HepG2 (cell line): ENCODE data around the gene STC2. TPM values are rescaled to one million over a fixed set of nuclear protein-coding genes. Genes with fewer than 3 reads are reported as not detected.

ENCODE experiments used
- ARNT ChIP-seq: fragments of 450-650 bp; IDR thresholded peaks from 2 replicates; pipeline ENCODE4 v1.6.1; 2017
- ATF7-NPFF ChIP-seq: sonication (generic); formaldehyde crosslinking; IDR thresholded peaks from 2 replicates; pipeline ENCODE4 v1.8.1; 2023; ENCODE audit warnings: mild to moderate bottlenecking, low read depth, missing genetic modification reagents, moderate library complexity
- BCL3 ChIP-seq: sonication (generic); formaldehyde crosslinking; IDR thresholded peaks from 2 replicates; pipeline ENCODE4 v1.5.1; 2020; ENCODE audit warnings: mild to moderate bottlenecking, missing genetic modification reagents, moderate library complexity
- CERS6 ChIP-seq: sonication (generic); formaldehyde crosslinking; IDR thresholded peaks from 2 replicates; pipeline ENCODE4 v1.5.0; 2020; ENCODE audit warnings: missing genetic modification reagents
- CHD2 ChIP-seq: IDR thresholded peaks from 2 replicates; pipeline ENCODE4 v1.6.1; 2011; ENCODE audit warnings: low read depth, low read length, improper control_type of control experiment
- DNMT1 ChIP-seq: sonication (generic); formaldehyde crosslinking; IDR thresholded peaks from 2 replicates; pipeline ENCODE4 v1.5.1; 2020; ENCODE audit warnings: mild to moderate bottlenecking, missing genetic modification reagents
- ETV6 ChIP-seq: sonication (generic); formaldehyde crosslinking; conservative IDR thresholded peaks from 2 replicates; pipeline ENCODE4 v1.4.0; 2020; ENCODE audit warnings: missing genetic modification reagents
- MIER3 ChIP-seq: IDR thresholded peaks from 2 replicates; pipeline ENCODE4 v1.6.1; 2016; ENCODE audit warnings: missing compliant biosample characterization, borderline replicate concordance
- MIXL1 ChIP-seq: IDR thresholded peaks from 2 replicates; pipeline ENCODE4 v1.6.1; 2016
- RBM22 ChIP-seq: fragments of 200-400 bp; formaldehyde crosslinking; optimal IDR thresholded peaks from 2 replicates; pipeline ENCODE3; 2017; ENCODE audit warnings: mild to moderate bottlenecking, low read length, moderate library complexity
- RCOR2 ChIP-seq: IDR thresholded peaks from 2 replicates; pipeline ENCODE4 v1.6.1; 2016; ENCODE audit warnings: missing biosample characterization, missing genetic modification reagents
- SMAD1 ChIP-seq: sonication (generic); formaldehyde crosslinking; IDR thresholded peaks from 2 replicates; pipeline ENCODE4 v1.4.0; 2020; ENCODE audit warnings: missing genetic modification reagents, low read depth, mild to moderate bottlenecking, borderline replicate concordance
- SSRP1 ChIP-seq: IDR thresholded peaks from 2 replicates; pipeline ENCODE4 v1.6.1; 2016; ENCODE audit warnings: control low read depth
- TBX2 ChIP-seq: sonication (generic); formaldehyde crosslinking; IDR thresholded peaks from 2 replicates; pipeline ENCODE4 v1.5.0; 2020; ENCODE audit warnings: missing genetic modification reagents, mild to moderate bottlenecking, borderline replicate concordance
- THAP7 ChIP-seq: sonication (generic); formaldehyde crosslinking; IDR thresholded peaks from 2 replicates; pipeline ENCODE4 v1.8.1; 2023; ENCODE audit warnings: mild to moderate bottlenecking, missing genetic modification reagents
- TRIM22 ChIP-seq: fragments of 450-650 bp; IDR thresholded peaks from 2 replicates; pipeline ENCODE4 v1.6.1; 2017
- WIZ ChIP-seq: sonication (generic); formaldehyde crosslinking; IDR thresholded peaks from 2 replicates; pipeline ENCODE4 v1.5.1; 2020; ENCODE audit warnings: mild to moderate bottlenecking, missing genetic modification reagents
- ZFP36L1 ChIP-seq: sonication (generic); formaldehyde crosslinking; IDR thresholded peaks from 2 replicates; pipeline ENCODE4 v1.8.0; 2022; ENCODE audit warnings: mild to moderate bottlenecking, missing genetic modification reagents, moderate library complexity
- ZFP41 ChIP-seq: sonication (generic); formaldehyde crosslinking; IDR thresholded peaks from 2 replicates; pipeline ENCODE4 v1.4.0; 2020; ENCODE audit warnings: mild to moderate bottlenecking, missing genetic modification reagents, borderline replicate concordance
- ZNF296 ChIP-seq: sonication (generic); formaldehyde crosslinking; conservative IDR thresholded peaks from 2 replicates; pipeline ENCODE4 v1.5.0; 2020; ENCODE audit warnings: mild to moderate bottlenecking, missing genetic modification reagents
- ZNF430 ChIP-seq: sonication (generic); formaldehyde crosslinking; IDR thresholded peaks from 2 replicates; pipeline ENCODE4 v1.9.0; 2021; ENCODE audit warnings: mild to moderate bottlenecking, missing genetic modification reagents
- ZNF549 ChIP-seq: sonication (generic); formaldehyde crosslinking; IDR thresholded peaks from 2 replicates; pipeline ENCODE4 v1.5.0; 2020; ENCODE audit warnings: missing genetic modification reagents
- ZNF558 ChIP-seq: sonication (generic); formaldehyde crosslinking; IDR thresholded peaks from 2 replicates; pipeline ENCODE4 v1.9.0; 2022; ENCODE audit warnings: mild to moderate bottlenecking, missing genetic modification reagents, borderline replicate concordance
- ZNF776 ChIP-seq: sonication (generic); formaldehyde crosslinking; IDR thresholded peaks from 2 replicates; pipeline ENCODE4 v1.4.0; 2020; ENCODE audit warnings: mild to moderate bottlenecking, missing genetic modification reagents
- ZNF800 ChIP-seq: sonication (generic); formaldehyde crosslinking; IDR thresholded peaks from 2 replicates; pipeline ENCODE4 v1.4.0; 2020; ENCODE audit warnings: missing genetic modification reagents
- ZNF879 ChIP-seq: sonication (generic); formaldehyde crosslinking; IDR thresholded peaks from 2 replicates; pipeline ENCODE4 v1.8.1; 2023; ENCODE audit warnings: missing genetic modification reagents
- polyA plus RNA-seq, 8 experiments: library from polyadenylated mRNA; depleted of rRNA in 3 of 8; stranded (reverse) in 7 of 8; unstranded in 1 of 8; fragments of >200 nt; fragmentation: Illumina TruSeq in 4 of 8; extraction: Trizol in 4 of 8; gene quantifications; 2 replicates each; pipeline versions ENCODE4 v1.2.1 to v1.2.3, GENCODE V29; 2011 to 2016; ENCODE audit warnings: low read depth in 4 of 8, missing spikeins in 1 of 8, mixed read lengths in 1 of 8; ENCODE audit not compliant: insufficient read depth in 1 of 8
- total RNA-seq, 5 experiments: library from RNA; depleted of rRNA; stranded (reverse); fragments of >200 nt; fragmentation: Illumina TruSeq; extraction: Trizol; gene quantifications; 2 replicates each; pipeline ENCODE4 v1.2.3, GENCODE V29; 2016; ENCODE audit warnings: low read depth in 1 of 5

STC2 gene
- total and polyA plus RNA-seq, 2 of the 13 experiments (the other 11 are each of a cell fraction or from before 2014, with no cell fraction given): 27.1 to 69.2 TPM

GRCh38 chr5:173327084-173327947 is 898 bp downstream of the STC2 start (continued):
- TF ChIP-seq ZNF800: peak; percentile 61
- no peak for TF ChIP-seq BCL3
- no peak for TF ChIP-seq RCOR2 (CRISPR knock-in tag)
- no peak for TF ChIP-seq ETV6
- TF ChIP-seq ZNF558: 0 out of 2 replicates have a peak, but pooled peaks have one; percentile 2
- no peak for TF ChIP-seq TRIM22
- TF ChIP-seq ATF7-NPFF (CRISPR knock-in tag): no peak
- no peak for TF ChIP-seq CHD2
- no peak for TF ChIP-seq MIXL1
- no peak for TF ChIP-seq DNMT1 (CRISPR knock-in tag)
- no peak for TF ChIP-seq ARNT
- TF ChIP-seq CERS6 (CRISPR knock-in tag): no peak
- TF ChIP-seq WIZ (CRISPR knock-in tag): no peak
- no peak for TF ChIP-seq SSRP1
- TF ChIP-seq ZNF296: no peak
- TF ChIP-seq MIER3 (CRISPR knock-in tag): no peak
- no peak for TF ChIP-seq ZNF549 (CRISPR knock-in tag)
- TF ChIP-seq ZFP36L1 (CRISPR knock-in tag): no peak
- TF ChIP-seq ZNF430: no peak
- no peak for TF ChIP-seq SMAD1 (CRISPR knock-in tag)
- TF ChIP-seq ZFP41 (CRISPR knock-in tag): no peak
- TF ChIP-seq ZNF879 (CRISPR knock-in tag): no peak
- no peak for TF ChIP-seq THAP7
- TF ChIP-seq RBM22: no peak
- TF ChIP-seq TBX2: 0 out of 2 replicates have a peak, but pooled peaks have one; percentile 27
- TF ChIP-seq ZNF776: no peak
